ENCODE data around the gene LOXHD1. TPM values are rescaled to one million over a fixed set of nuclear protein-coding genes. Genes with fewer than 3 reads are reported as not detected.

Gene LOXHD1
- total and polyA plus RNA-seq, 5 donors: 0.15 to 0.54 (median 0.31) TPM

- H3K9me3 ChIP-seq (ENCODE audit: control insufficient read depth, low read length): no peaks in the 10 kb centered on the region
- no peak for ATAC-seq
- DNase-seq: no peak
- intact Hi-C loops (cut with DNase I): no loop called here
- no peaks in the 10 kb centered on the region for H3K27me3 ChIP-seq (ENCODE audit: control insufficient read depth, insufficient read depth)
- H3K27ac ChIP-seq (ENCODE audit: low read length): no peak overlapping the region
- 72% methylated on average over 7 of the region's 7 CpGs for WGBS
- no peaks in the 10 kb centered on the region for H3K4me1 ChIP-seq (ENCODE audit: control insufficient read depth, insufficient read depth, low read length)
- H3K4me3 ChIP-seq (ENCODE audit: low read length): no peak overlapping the region
Observed at GRCh38 chr18:46641917-46642316, 15.1 kb downstream of the LOXHD1 start.

- ATAC-seq (no peak), DNase-seq (no peak)
- no peaks in the 10 kb centered on the region for H3K4me1 ChIP-seq (ENCODE audit: control insufficient read depth, insufficient read depth, low read length)
Observed at GRCh38 chr18:46639386-46639785, 17.6 kb downstream of the LOXHD1 start.

GRCh38 chr18:46636040-46636630, 20.9 kb downstream of the LOXHD1 start:
- intact Hi-C loops (cut with DNase I): no loop called here

More at GRCh38 chr18:46639386-46639785, 17.6 kb downstream of the LOXHD1 start:
- Histone ChIP-seq H3K27me3 (ENCODE audit: control insufficient read depth, insufficient read depth) (no peaks in the 10 kb centered on the region), H3K27ac (ENCODE audit: low read length) (no peak overlapping the region), H3K4me3 (ENCODE audit: low read length) (no peak overlapping the region), H3K9me3 (ENCODE audit: control insufficient read depth, low read length) (no peaks in the 10 kb centered on the region)
- intact Hi-C loops (cut with DNase I): no loop called here
- 86% methylated on average over 6 of the region's 6 CpGs for WGBS

GRCh38 chr18:46632401-46633071, 24.5 kb downstream of the LOXHD1 start:
- Histone ChIP-seq H3K4me1 (ENCODE audit: control insufficient read depth, insufficient read depth, low read length) (no peaks in the 10 kb centered on the region), H3K4me3 (ENCODE audit: low read length) (no peak overlapping the region), H3K27ac (ENCODE audit: low read length) (no peak overlapping the region), H3K27me3 (ENCODE audit: control insufficient read depth, insufficient read depth) (no peaks in the 10 kb centered on the region), H3K9me3 (ENCODE audit: control insufficient read depth, low read length) (no peaks in the 10 kb centered on the region)
- no peak for ATAC-seq
- intact Hi-C loops (cut with DNase I): no loop called here
- 75% methylated on average over 8 of the region's 8 CpGs for WGBS
- no peak for DNase-seq

More at GRCh38 chr18:46636040-46636630, 20.9 kb downstream of the LOXHD1 start:
- Histone ChIP-seq H3K9me3 (ENCODE audit: control insufficient read depth, low read length) (no peaks in the 10 kb centered on the region), H3K27me3 (ENCODE audit: control insufficient read depth, insufficient read depth) (no peaks in the 10 kb centered on the region), H3K4me3 (ENCODE audit: low read length) (no peak overlapping the region), H3K4me1 (ENCODE audit: control insufficient read depth, insufficient read depth, low read length) (no peaks in the 10 kb centered on the region), H3K27ac (ENCODE audit: low read length) (no peak overlapping the region)
- no peak for DNase-seq
- ATAC-seq: no peak
- WGBS: 84% methylated on average over 7 of the region's 7 CpGs

GRCh38 chr18:46630991-46631390, 26.0 kb downstream of the LOXHD1 start:
- Histone ChIP-seq H3K27me3 (ENCODE audit: control insufficient read depth, insufficient read depth) (no peaks in the 10 kb centered on the region), H3K27ac (ENCODE audit: low read length) (no peak overlapping the region), H3K9me3 (ENCODE audit: control insufficient read depth, low read length) (no peaks in the 10 kb centered on the region), H3K4me1 (ENCODE audit: control insufficient read depth, insufficient read depth, low read length) (no peaks in the 10 kb centered on the region), H3K4me3 (ENCODE audit: low read length) (no peak overlapping the region)
- ATAC-seq (no peak), DNase-seq (no peak)
- intact Hi-C loops (cut with DNase I): no loop called here
- 85% methylated on average over 3 of the region's 3 CpGs for WGBS

GRCh38 chr18:46630160-46630559, 26.9 kb downstream of the LOXHD1 start:
- Histone ChIP-seq H3K4me3 (ENCODE audit: low read length) (no peak overlapping the region), H3K27ac (ENCODE audit: low read length) (no peak overlapping the region), H3K27me3 (ENCODE audit: control insufficient read depth, insufficient read depth) (no peaks in the 10 kb centered on the region), H3K9me3 (ENCODE audit: control insufficient read depth, low read length) (no peaks in the 10 kb centered on the region), H3K4me1 (ENCODE audit: control insufficient read depth, insufficient read depth, low read length) (no peaks in the 10 kb centered on the region)
- 62% methylated on average over 4 of the region's 4 CpGs for WGBS
- DNase-seq (no peak), ATAC-seq (no peak)
- intact Hi-C loops (cut with DNase I): no loop called here

GRCh38 chr18:46629361-46629760, 27.7 kb downstream of the LOXHD1 start:
- Histone ChIP-seq H3K4me3 (ENCODE audit: low read length) (no peak overlapping the region), H3K27ac (ENCODE audit: low read length) (no peak overlapping the region), H3K9me3 (ENCODE audit: control insufficient read depth, low read length) (no peaks in the 10 kb centered on the region), H3K4me1 (ENCODE audit: control insufficient read depth, insufficient read depth, low read length) (no peaks in the 10 kb centered on the region), H3K27me3 (ENCODE audit: control insufficient read depth, insufficient read depth) (no peaks in the 10 kb centered on the region)
- intact Hi-C loops (cut with DNase I): no loop called here
- WGBS: 84% methylated on average over 5 of the region's 5 CpGs
- ATAC-seq (no peak), DNase-seq (no peak)

- no peak for ATAC-seq
- Histone ChIP-seq H3K27ac (ENCODE audit: low read length) (no peak overlapping the region), H3K27me3 (ENCODE audit: control insufficient read depth, insufficient read depth) (no peaks in the 10 kb centered on the region), H3K4me3 (ENCODE audit: low read length) (no peak overlapping the region), H3K9me3 (ENCODE audit: control insufficient read depth, low read length) (no peaks in the 10 kb centered on the region), H3K4me1 (ENCODE audit: control insufficient read depth, insufficient read depth, low read length) (no peaks in the 10 kb centered on the region)
- 80% methylated on average over 5 of the region's 5 CpGs for WGBS
- intact Hi-C loops (cut with DNase I): no loop called here
- no peak for DNase-seq
Observed at GRCh38 chr18:46628206-46628605, 28.8 kb downstream of the LOXHD1 start.

- Histone ChIP-seq H3K9me3 (ENCODE audit: control insufficient read depth, low read length) (no peaks in the 10 kb centered on the region), H3K27me3 (ENCODE audit: control insufficient read depth, insufficient read depth) (no peaks in the 10 kb centered on the region), H3K4me1 (ENCODE audit: control insufficient read depth, insufficient read depth, low read length) (no peaks in the 10 kb centered on the region), H3K4me3 (ENCODE audit: low read length) (no peak overlapping the region), H3K27ac (ENCODE audit: low read length) (no peak overlapping the region)
- no peak for DNase-seq
- WGBS: 55% methylated on average over 2 of the region's 2 CpGs
- ATAC-seq: no peak
- intact Hi-C loops (cut with DNase I): no loop called here
Observed at GRCh38 chr18:46627136-46627535, 29.9 kb downstream of the LOXHD1 start.

- DNase-seq: no peak
- intact Hi-C loops (cut with DNase I): no loop called here
Observed at GRCh38 chr18:46625069-46625468, 32.0 kb downstream of the LOXHD1 start.

GRCh38 chr18:46624127-46624526, 32.9 kb downstream of the LOXHD1 start:
- Histone ChIP-seq H3K9me3 (ENCODE audit: control insufficient read depth, low read length) (no peaks in the 10 kb centered on the region), H3K4me3 (ENCODE audit: low read length) (no peak overlapping the region), H3K27ac (ENCODE audit: low read length) (no peak overlapping the region), H3K4me1 (ENCODE audit: control insufficient read depth, insufficient read depth, low read length) (no peaks in the 10 kb centered on the region), H3K27me3 (ENCODE audit: control insufficient read depth, insufficient read depth) (no peaks in the 10 kb centered on the region)
- ATAC-seq (peak in 1 of 2 donors; percentile 17), DNase-seq (no peak)
- WGBS: 32% methylated on average over 11 of the region's 11 CpGs
- intact Hi-C loops (cut with DNase I): no loop called here

More at GRCh38 chr18:46625069-46625468, 32.0 kb downstream of the LOXHD1 start:
- Histone ChIP-seq H3K4me3 (ENCODE audit: low read length) (no peak overlapping the region), H3K9me3 (ENCODE audit: control insufficient read depth, low read length) (no peaks in the 10 kb centered on the region), H3K27ac (ENCODE audit: low read length) (no peak overlapping the region), H3K4me1 (ENCODE audit: control insufficient read depth, insufficient read depth, low read length) (no peaks in the 10 kb centered on the region), H3K27me3 (ENCODE audit: control insufficient read depth, insufficient read depth) (no peaks in the 10 kb centered on the region)
- no peak for ATAC-seq
- WGBS: 90% methylated on average over 5 of the region's 5 CpGs
